A172 (cell line): ENCODE results near the gene YBX3. TPM values are rescaled to one million over a fixed set of nuclear protein-coding genes. Genes with fewer than 3 reads are reported as not detected.
"Not testable (repeated sequence)": the region's sequence is repeated elsewhere in the genome, so short reads cannot be mapped to it uniquely, and the experiment has no call there.

Experiments
- DNase-seq: peaks from one replicate; pipeline ENCODE4 v3.0.0-alpha.2; 2015; ENCODE audit warnings: low spot score
- total RNA-seq: library from RNA; depleted of rRNA; stranded (reverse); fragments of >200 nt; shearing (Covaris generic); gene quantifications from 2 replicates; pipeline ENCODE4 v1.2.3, GENCODE V29; 2014; rRNA removed

YBX3 gene
- total RNA-seq, result 28.7 and 33.7 TPM in 2 replicates

DNA sequence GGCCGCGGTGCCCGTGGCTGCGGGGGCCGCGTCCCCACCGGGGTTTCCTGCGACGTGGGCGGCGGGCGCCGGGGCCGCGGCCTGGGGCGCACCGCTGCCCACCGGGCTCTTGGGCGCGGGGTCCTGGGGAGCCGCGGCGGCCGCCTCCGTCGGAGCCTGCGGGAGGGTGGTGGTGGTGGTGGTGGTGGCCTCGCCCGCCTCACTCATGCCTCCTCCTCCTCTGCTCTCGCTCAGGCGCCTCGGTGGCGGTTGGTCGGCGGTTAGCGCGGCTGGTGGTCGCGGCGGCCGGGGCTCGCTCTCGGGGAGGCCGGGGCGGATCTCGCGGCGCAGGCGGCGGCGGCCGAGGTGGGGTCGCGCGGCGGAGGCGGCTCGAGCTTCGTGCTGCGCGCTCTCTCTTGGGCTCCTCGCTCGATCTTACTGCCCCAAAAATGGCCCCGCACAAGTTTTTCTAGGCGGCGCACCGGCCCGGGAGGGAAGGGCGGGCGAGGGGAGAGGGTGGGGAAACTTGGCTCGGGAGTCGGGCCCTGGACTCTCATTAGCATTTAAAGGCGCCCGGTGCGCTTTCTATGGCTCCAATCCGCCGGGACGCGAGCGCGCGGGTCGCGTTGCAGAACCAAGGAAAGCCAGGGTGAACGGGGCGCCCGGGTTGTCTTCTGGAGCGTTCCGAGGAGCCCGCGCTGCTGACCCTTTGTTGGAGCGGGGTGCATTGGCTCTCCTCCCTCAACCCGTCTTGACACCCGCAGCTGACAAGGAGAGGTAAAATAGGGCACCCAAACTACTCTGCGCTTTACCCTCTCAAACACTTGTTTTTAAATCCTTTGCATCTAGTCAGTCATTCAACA, at the start of gene YBX3:
TSS of gene YBX3 (minus strand) at position 419 of the 842 bp plus-strand sequence. CDS start at position 207, 212 bp downstream.
- DNase-seq, result peak; percentile 43

DNA sequence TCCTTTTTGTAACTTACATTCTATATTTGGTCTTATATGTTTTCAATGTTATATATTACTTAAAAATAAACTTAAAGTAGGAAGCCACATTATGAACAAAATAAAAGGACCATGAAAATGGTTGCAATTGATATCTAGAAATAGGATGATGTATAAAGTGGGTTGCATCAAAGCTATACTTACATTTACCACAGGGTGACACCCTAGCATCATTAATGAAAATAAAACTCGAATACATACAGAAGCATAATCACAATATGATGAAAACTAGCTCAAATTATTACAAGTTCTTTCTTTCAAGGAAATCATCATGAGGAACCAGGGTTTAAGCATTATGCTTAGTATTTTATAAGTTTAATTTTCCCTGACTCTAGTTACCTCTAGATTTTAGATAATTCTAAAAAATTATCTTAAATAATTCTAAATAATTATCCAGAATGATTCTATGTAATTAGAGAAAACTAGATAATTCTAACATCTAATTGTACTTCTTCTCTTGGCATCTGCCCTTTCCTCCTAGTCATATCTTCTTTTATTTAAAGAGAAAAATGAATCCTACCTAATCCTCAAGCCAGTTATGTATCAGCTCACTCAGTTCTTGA, 48.1 kb upstream of the YBX3 start:
- peak; percentile 1 for DNase-seq

DNA sequence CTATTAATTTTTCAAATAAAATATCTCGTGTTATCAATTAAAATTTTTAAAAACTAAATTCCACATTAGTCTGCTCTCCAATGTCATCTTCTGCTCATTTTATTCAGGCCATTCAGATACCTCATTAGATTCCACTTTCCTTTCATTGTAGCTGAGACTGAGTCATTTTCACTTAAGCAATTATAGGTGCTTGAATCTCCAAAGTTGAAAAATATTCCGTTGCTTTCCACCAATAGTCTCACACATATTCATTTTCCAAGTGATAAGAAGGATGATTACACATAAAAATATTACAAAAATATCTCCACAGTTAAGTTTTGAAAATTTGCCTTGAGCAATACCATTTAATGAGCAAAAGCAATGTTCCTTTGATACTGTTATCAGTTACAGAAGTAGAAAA, 36.5 kb upstream of the YBX3 start:
- DNase-seq, result no peak

DNA sequence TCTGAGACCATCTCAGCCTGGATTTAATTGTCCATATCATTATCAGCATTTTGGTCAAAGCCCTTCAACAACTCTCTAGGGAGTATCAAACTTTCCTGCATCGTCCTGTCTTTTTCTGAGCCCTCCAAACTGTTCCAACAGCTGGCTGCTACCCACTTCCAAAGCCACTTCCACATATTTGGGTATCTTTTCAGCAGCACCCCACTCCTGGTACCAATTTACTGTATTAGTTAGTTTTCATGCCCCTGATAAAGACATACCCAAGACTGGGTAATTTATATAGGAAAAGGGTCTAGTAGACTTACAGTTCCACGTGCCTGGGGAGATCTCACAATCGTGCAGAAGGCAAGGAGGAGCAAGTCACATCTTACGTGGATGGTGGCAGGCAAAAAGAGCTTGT, 33.1 kb upstream of the YBX3 start:
- DNase-seq, result no peak

DNA sequence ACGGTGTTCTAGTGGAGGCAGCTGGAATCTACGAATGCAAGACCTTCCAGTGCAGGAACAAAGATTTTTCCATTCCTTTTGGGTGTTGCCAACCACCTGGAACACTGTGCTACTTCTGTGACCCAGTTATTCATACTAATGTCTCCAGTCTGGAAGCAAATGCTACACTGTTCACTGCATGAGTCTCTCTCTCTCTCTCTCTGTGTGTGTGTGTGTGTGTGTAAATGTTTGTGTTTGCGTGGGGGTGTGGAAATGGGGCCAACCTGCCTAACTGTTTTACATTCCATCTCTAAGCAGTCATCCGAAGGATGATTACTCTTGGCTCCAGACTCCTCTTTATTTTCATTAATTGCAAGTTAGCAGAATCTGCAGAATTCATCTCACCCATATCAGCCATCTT, 29.9 kb upstream of the YBX3 start:
- DNase-seq, result no peak

DNA sequence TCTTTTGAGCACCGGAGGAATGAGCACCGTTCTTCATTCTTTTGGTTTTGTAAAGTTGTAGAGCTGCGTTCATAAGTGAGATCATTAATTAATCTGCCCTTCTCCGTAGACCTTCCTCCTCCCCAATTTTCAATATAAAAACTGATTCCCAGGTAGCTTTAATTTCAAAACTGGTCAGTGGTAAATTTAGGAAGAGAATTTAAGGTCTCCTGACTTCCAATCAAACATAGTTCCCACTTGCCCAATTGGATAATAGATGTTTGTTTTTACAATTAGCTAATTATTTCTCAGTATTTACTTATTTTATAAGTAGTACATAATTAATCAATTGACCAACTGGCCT, 27.2 kb upstream of the YBX3 start:
- no peak for DNase-seq

DNA sequence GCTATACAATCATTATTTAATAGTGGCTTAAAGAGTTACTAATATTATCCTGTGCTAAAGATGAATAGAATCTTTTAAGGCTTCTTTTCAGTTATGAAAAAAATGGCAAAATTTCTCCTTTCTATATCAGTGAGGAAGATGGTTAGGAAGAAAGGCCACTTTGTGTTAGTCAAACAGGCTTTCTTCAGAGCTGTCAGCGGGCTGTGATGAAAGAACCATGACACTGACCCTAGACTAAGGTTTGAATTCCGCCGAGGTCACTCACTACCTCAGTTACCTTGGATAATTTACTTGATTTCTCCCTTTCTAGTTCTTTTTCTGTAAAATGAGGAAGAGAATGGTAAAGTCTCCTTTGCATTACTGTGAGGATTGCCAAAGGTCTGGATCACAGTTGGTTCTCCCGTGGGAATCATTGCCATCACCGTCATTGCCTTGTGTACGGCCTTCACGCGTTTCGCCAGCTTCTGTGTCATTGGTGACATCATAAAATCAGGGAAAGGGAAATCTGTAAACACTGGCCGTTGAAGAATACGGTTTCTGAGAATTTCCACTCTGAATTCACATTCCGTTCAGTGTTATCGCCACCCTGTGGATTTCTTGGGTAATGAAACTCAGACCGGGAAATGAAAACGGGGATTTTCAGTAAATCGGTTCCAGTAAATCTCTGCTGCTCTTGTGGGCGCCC, 26.7 kb upstream of the YBX3 start:
- DNase-seq, result peak; percentile 77

DNA sequence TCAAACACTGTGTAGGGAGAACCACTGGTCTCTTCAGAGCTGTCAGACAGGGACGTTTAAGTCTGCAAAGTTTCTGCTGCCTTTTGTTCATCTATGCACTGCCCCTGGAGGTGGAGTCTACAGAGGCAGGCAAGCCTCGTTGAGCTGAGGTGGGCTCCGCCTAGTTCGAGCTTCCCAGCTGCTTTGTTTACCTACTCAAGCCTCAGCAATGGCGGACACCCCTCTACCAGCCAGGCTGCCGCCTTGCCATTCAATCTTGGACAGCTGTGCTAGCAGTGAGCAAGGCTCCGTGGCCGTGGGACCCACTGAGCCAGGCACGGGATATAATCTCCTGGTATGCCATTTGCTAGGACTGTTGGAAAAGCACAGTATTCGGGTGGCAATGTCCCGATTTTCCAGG, 24.6 kb upstream of the YBX3 start:
- DNase-seq, result no peak

DNA sequence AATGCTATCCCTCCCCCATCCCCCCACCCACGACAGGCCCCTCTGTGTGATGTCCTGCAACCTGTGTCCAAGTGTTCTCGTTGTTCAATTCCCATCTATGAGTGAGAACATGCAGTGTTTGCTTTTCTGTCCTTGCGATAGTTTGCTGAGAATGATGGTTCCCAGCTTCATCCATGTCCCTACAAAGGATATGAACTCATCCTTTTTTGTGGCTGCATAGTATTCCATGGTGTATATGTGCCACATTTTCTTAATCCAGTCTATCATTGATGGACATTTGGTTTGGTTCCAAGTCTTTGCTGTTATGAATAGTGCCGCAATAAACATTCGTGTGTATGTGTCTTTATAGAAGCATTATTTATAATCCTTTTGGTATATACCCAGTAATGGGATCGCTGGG, 20.3 kb upstream of the YBX3 start:
- DNase-seq, result not testable (repeated sequence)

DNA sequence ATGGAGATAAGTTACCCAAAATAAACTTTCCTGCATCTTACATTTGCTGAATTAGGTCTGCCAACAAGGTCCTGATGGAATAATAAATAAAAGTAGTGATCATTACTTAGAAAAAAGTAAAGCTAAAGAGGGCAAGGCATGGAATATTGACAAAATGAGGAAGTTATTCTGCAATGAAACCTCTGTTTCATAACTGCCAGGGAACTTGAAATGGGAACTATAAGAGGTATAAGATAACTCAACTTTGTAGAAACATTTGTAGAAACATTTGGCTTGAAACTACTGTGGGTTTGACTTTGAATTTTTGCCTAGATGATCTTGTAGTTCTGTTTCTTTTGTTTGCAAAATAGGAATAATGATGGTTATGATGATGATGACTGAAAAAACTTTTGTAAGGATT, 18.7 kb upstream of the YBX3 start:
- DNase-seq, result no peak

DNA sequence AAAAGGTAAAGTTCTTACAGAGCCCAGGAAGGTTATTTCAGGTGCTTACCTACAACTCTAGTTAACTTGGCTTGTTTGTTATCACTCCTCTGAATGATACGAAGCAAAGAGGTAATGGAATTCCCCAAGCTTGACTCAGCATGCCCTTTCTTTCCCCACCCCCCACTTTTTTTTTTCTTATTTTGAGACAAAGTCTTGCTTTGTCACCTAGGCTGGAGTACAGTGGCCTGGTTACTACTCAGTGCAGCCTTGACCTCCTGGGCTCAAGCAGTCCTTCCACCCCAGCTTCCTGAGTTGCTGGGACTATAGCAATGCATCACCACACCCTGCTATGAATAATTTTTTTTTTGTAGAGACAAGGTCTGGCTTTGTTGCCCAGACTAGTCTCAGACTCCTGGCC, 17.1 kb upstream of the YBX3 start:
- no peak for DNase-seq

DNA sequence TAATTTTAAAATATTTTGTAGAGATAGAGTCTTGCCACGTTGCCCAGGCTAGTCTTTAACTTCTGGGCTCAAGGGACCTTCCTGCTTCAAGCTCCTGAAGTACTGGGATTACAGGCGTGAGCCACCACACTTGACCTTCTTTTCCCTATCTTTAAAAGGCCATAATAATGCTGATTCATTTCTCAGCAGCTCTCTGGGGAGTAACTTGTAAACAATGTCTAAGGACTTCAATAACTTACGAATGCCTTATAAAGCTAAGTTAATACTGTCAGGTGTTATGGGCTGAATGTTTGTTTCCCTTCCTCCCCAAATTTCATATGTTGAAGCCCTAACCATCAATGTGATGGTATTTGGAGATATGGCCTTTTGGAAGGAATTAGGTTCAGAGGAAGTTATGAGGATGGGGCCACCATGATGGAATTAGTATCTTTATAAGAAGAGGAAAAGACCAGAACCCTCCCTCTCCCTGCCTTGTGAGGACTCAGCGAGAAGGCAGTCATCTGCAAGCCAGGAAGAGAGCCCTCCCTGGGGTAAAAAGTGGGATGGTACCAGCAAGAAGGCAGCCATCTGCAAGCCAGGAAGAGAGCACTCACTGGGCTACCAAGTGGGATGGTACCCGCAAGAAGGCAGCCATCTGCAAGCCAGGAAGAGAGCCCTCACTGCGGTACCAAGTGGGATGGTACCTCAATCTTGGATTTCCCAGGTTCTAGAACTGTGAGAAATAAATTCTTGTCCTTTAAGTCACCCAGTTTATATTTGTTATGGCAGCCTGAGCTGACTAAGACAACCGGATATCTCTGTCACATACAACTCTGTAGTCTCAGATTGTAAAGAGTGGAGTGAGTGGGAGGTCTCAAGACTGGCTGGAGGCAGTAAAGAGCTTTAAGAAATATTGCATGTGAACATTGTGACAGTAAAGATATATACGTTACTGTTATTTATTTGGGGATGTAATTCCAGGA, 16.3 kb upstream of the YBX3 start:
- DNase-seq, result no peak

DNA sequence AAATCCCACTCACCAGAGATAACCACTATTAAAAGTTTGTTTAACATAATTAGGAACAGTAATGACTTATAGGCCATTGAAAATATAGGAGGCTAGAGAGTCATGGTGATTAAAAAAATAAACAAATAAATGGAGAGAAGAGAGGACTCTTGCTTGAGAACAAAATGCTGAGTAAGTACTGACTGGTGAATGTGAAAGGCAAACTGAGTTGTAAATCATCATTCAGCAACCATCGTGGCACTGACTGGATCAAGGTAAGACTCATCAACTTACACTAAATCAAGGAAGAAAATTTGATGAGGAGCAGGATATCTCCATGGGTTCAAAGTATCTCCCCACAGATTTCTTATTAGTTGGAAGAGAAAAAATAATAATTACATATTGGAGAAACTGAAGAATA, 14.1 kb upstream of the YBX3 start:
- DNase-seq, result no peak

DNA sequence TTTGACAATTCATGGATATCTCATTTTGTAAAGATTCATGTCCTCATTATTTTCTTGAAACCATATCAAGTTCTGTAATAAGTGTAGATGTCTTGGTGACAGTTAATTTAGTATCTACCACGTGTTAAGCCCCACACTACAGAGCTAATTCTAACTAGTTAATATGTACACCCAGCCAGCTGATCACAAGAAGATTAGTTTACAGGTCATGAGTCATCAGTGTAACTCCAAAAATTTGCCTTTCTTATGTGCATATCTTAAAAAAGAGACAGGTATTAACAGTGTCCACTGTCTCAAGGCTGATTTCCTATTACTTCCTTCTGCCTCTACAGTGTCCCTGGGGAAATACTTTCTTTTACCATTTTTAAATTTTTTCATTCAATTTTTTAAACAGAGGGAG, 13.3 kb upstream of the YBX3 start:
- no peak for DNase-seq

DNA sequence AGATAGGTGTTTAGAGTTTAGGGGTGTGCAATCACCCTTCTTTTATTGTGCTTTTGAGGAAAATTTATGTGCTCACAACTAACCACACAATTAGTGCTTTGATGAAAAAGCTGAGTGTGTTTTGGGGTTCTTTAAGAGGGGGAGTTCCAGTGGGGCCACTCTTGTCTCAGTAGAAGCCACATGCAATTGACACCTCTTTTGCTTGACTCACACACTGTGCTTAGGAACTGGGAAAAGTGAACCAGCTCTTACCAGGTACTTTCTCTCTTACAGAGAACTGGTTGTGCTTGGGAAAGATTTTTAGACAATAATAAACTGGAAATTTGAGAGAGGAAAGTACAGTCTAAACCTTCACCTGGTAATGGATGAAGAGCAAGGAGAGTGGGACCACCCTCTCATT, 12.3 kb upstream of the YBX3 start:
- DNase-seq, result no peak

DNA sequence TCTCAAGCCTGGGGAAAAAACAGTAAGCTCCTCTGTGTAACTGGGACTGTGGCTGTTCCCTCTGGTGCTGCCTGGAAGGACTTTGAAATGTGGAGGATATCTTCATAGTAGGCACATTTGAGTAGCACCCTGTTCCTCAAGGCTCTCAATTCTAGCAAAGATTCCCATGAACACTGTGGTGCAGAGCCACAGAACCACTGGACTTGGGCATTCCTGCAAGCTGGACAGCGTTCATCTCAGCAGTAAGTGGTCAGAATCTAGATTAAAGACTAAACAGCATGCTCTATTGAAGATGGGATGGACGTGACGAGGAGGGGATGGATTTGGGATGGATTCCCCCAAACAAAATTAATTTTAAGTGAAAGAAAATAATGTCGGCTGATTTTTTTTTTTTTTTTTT, 9.4 kb upstream of the YBX3 start:
- DNase-seq, result no peak

DNA sequence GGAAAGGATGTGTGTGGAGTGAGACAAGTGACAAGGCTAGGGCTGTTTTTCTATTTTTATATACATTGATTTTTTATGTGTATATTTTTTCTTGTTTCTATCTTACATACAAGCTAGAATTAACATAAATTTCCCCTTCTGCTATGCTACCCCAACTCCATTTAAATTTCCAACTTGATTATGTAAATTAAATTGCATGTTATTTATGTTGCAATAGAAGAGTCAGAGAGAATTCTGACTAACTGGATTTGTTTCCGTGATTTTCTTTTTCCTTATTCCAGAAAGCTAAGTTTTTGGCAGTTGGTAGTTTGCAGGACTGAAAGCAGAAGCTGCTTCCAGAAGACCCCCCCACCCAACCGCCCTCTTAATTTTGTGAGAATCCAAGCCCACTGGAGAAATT, 8.9 kb upstream of the YBX3 start:
- no peak for DNase-seq

DNA sequence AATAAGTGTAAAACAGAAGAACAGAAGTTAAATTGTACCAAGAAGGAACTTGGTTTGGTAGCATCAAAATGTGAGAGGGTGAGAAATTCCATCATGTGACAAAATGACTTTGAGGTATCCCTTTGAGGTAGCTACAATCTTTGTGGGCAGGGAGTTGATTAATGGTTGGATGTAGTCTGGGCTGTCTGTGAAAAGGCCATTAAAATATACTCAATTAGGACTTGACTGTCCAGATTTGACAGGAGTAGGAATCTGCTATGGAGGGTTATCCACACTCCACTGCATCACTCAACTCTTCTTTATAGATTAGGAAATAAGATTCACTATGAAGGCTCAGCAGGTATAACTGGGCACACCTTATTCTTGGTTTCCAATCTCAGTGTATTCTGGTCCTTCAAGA, 7.4 kb upstream of the YBX3 start:
- DNase-seq, result no peak

DNA sequence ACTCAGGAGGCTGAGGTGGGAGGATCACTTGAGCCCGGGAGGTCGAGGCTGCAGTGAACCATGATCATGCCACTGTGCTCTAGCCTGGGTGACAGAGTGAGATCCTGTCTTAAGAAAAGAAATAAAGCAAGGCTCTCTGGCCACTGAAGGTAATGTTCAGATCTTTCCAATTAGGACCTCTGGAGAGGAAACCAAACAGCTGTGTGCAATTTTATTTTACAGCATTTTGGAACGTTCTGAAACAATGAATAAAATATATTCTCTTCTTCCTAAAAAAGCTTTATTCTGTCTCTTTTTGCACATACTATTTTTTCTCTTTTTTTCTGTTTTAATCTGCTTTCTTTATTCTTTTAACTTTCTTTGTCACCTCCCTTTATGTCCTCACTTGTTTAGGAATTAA, 5.0 kb upstream of the YBX3 start:
- no peak for DNase-seq

DNA sequence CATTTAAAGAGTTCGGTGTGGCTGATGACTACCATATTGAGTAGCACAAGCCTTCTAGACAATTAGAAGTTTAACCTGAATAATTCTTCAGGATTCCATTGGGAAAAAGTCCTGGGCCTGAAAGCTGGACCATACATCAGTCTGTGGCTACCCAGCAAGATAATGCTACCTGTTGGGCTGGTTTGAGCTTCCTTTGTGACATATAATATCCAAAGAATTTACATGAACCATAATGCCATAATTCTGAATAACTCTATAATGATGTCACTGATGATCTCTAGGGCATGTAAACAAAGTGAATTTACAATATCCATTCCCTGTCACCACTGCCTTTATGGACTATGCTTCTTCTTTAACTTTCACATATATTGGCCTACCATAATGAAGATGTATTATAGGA, 3.8 kb upstream of the YBX3 start:
- no peak for DNase-seq

DNA sequence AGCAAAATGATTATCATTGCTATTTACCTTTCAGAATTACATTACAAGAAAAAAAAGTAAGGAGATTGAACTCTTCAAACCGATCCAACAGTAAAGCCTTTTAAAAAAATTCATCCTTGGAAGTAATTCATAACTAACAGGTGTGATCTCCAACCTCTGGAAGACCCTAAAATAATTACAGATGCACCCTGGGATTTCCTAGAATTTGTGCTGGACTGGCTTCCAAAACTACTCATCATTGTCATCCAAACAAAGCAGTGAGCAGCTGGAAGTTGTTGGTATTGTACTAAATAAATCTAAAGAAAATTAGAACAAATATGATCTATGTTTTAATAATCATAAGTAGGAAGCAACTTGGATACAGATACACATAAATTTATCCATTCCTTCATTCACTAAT, 1.9 kb upstream of the YBX3 start:
- DNase-seq, result no peak

DNA sequence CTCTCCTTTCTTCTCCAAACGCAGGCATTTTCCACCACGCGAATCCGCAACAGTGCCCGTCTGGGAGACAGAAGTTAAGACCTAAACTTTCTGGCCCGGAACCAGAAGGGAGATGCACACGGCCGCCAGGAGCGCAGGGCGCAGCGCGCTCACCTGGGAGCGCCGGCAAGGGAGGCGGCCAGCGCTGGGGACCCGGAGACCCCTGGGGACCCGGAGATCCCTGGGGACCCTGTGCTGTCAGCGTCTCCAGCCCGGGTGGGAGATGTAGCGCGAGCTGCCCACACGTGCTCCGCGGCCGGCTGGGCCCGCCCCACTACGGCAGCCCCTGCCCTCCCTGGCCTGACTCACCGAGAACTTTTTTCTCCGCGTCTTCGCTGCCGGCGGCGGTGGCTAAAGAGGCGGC, 620 bp downstream of the YBX3 start:
- no peak for DNase-seq
